Mesodermal cell (in vitro differentiated cells): Measurements from ENCODE around the gene FAM53B.

Experiments
- H3K27ac ChIP-seq: 2 replicates; pipeline ENCODE4 v1.7.0; 2013; ENCODE audit warnings: mild to moderate bottlenecking, low read depth, low read length, moderate library complexity; ENCODE audit not compliant: severe bottlenecking
- H3K36me3 ChIP-seq: 2 replicates; pipeline ENCODE4 v1.7.1; 2013; ENCODE audit warnings: mild to moderate bottlenecking, low read length, moderate library complexity; ENCODE audit not compliant: control insufficient read depth, insufficient read depth
- H3K4me1 ChIP-seq: one replicate; pipeline ENCODE4 v1.7.1; 2013; ENCODE audit warnings: mild to moderate bottlenecking, low read length; ENCODE audit not compliant: insufficient read depth, control insufficient read depth, poor library complexity, severe bottlenecking
- H3K4me3 ChIP-seq: 2 replicates; pipeline ENCODE4 v1.7.0; 2013; ENCODE audit warnings: low read length, control low read depth, mild to moderate bottlenecking; ENCODE audit not compliant: insufficient read depth, poor library complexity, severe bottlenecking; ENCODE audit errors: extremely low read depth
- H3K9me3 ChIP-seq: 2 replicates; pipeline ENCODE4 v1.7.1; 2013; ENCODE audit warnings: mild to moderate bottlenecking, low read length, moderate library complexity; ENCODE audit not compliant: control insufficient read depth
- WGBS, 2 experiments: methylation state at CpG; one replicate each; pipeline ENCODE4 v1.1.5; 2013; ENCODE audit warnings: missing lambda C conversion rate in 2 of 2; ENCODE audit not compliant: insufficient coverage in 2 of 2; 5-methylcytosine and 5-hydroxymethylcytosine counted together

FAM53B gene

DNA sequence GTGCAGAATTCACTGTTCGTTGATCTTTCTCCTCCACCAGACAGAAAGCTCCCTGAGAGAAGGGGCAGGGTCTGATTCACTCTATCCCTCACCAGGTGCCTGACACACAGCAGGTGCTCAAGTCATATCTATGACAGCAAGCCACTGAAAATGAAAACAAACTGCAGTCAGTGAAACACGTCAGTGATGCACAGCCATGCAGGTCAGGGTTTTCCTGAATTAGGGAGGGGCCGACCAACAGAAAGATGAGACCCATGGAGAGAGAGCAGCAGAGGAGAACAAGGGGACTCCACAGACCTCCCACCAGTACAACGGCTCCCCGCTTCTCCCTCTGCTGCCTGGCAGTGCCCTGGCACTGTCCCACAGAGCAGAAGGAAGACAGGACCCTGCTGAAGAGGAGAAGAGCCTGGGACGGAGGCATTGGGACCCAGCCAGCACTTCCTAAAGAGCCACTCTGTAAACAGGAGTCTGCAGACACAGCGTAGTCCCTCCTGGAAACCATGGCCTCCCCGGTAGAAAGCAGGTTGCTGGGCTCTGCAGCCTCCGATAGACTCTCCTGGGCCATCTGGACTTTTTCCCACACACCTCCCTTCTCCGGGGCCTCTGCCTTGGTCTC, 50.3 kb downstream of the FAM53B start:
- Histone ChIP-seq H3K4me1 (no peaks in the 10 kb centered on the region), H3K36me3 (peaks cover 35% of the 10 kb centered on the region), H3K4me3 (no peak overlapping the region), H3K27ac (no peak overlapping the region), H3K9me3 (no peaks in the 10 kb centered on the region)
- 74 to 85% methylated on average over 6 to 10 of the region's 10 CpGs for WGBS, 2 experiments

DNA sequence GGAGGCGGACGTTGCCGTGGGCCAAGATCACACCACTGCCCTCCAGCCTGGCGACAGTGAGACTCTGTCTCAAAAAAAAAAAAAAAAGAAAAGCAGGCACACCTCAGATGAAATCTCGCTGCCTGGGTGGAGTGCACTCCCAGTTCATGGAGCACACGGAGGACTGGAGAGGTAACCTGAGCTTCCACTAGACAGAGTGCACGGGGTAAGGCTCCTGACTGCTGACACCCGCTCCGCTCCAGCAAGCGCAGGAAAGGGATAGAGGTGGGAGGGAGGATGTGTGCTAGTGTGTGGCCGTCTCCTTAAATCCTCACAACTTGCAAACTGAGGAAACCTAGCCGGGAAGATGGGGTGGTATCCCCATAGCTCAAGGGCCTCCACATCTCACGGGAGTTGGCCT, 50.8 kb downstream of the FAM53B start:
- Histone ChIP-seq H3K36me3 (peaks cover 35% of the 10 kb centered on the region), H3K9me3 (no peaks in the 10 kb centered on the region)

DNA sequence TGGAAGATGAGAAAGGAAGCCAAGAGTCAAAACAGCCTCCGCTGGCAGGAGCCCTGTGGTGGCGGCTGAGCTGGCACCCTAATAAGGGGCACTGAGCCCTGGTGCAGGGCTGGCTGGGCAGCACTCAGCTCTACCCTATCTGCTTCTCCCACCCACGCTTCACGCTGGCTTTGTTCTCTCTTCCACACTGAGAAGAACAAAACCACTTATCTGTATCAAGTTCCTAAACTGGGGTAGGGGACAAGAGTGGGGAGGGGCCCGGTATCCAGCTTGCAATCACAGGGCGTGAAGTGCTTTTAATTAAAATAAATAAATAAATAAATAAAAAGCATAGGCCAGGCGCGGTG, 52.1 kb downstream of the FAM53B start:
- no peaks in the 10 kb centered on the region for H3K4me1 ChIP-seq
- H3K27ac ChIP-seq: no peak overlapping the region
- WGBS, 2 experiments: 84 to 92% methylated on average over 2 to 3 of the region's 8 CpGs
- no peaks in the 10 kb centered on the region for H3K9me3 ChIP-seq
- H3K4me3 ChIP-seq: no peak overlapping the region
- H3K36me3 ChIP-seq: peaks cover 35% of the 10 kb centered on the region

More for the DNA sequence above, 50.8 kb downstream of the FAM53B start:
- H3K27ac ChIP-seq: no peak overlapping the region
- WGBS, 2 experiments: 86 to 90% methylated on average over 8 to 12 of the region's 13 CpGs
- H3K4me3 ChIP-seq: no peak overlapping the region
- no peaks in the 10 kb centered on the region for H3K4me1 ChIP-seq

DNA sequence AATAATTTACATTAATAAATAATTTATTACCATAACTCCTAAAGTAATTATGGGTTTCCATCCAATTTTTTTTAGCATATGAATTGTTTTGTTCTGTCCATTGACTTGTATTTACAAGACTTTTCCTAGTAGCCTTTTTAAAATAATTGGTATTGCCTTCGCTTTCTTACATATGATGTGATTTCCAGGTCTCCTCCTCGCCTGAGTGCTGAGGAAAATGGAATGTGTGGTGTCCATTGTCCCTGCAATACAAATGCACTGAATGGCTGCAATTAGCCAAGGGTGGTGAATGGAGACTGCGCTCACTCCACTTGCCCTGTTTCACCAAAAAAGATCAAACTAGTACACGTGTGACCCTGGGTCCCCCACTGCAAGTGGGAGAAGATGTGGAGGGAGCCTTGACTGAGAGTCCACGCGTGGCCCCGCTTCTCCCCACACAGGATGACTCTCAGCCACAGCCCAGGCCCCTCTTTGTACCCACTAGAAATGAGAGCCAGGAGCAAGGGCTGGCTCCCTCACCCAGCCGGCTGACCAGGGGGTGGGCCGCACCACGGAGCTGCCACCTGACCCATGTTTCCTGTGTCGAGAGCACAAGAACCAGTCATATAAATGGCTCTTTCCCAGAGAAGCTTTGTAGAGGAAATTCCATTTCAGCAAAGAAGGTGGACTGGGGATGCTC, 52.6 kb downstream of the FAM53B start:
- Histone ChIP-seq H3K9me3 (no peaks in the 10 kb centered on the region), H3K4me3 (no peak overlapping the region), H3K4me1 (no peaks in the 10 kb centered on the region), H3K36me3 (peaks cover 30% of the 10 kb centered on the region), H3K27ac (no peak overlapping the region)
- WGBS, 2 experiments: 93 to 95% methylated on average over 4 to 9 of the region's 11 CpGs

DNA sequence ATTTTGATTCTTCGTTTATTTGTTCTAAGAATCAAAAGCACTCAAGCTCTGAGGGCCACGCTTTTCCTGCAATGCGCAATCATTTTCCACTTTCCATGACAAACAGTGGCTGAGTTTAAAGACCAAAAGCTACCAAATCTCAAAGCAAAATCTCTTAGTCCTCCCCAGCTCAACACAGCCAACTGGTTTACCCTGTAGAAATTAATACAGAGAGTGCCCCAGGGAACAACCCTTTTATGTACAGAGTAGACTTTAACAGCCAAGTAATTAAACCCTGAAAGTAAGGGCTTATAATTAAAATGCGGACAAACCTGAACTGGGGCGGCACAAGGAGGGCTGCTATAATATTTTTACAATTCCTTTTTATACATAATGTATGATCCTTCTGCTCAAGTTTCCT, 53.2 kb downstream of the FAM53B start:
- Histone ChIP-seq H3K9me3 (no peaks in the 10 kb centered on the region), H3K36me3 (peaks cover 26% of the 10 kb centered on the region), H3K27ac (no peak overlapping the region), H3K4me1 (no peaks in the 10 kb centered on the region), H3K4me3 (no peak overlapping the region)
- 88 to 93% methylated on average over 3 of the region's 5 CpGs for WGBS, 2 experiments

DNA sequence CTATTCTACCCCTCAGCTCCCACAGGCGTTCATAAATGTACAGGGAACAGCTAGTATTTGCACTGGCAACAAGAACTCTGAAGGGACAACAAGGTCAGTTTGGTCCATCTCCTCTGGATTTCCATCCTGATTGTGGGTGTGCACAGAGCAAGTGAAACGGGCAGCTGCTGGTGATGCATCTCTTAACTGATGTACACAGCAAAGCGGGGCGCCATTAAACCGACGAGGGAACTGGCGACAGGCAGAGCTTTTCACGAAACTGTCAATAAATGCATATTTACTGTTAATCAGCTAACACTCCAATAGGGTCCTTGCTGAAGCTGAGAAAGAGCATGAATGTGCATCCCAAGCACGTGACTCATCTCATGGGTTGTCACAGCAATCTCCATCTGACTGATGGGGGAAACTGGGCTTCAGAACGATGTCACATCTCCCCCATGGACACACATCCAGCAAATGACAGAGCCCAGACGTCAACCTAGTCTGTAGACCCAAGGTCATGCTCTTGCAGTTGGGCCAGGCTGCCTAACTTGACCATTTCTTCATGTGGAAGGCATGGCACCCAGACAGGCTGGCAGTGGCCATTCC, 54.2 kb downstream of the FAM53B start:
- Histone ChIP-seq H3K9me3 (no peaks in the 10 kb centered on the region), H3K4me1 (no peaks in the 10 kb centered on the region), H3K36me3 (peaks cover 23% of the 10 kb centered on the region), H3K4me3 (no peak overlapping the region), H3K27ac (no peak overlapping the region)
- WGBS, 2 experiments: 96% methylated on average over 8 to 10 of the region's 11 CpGs

DNA sequence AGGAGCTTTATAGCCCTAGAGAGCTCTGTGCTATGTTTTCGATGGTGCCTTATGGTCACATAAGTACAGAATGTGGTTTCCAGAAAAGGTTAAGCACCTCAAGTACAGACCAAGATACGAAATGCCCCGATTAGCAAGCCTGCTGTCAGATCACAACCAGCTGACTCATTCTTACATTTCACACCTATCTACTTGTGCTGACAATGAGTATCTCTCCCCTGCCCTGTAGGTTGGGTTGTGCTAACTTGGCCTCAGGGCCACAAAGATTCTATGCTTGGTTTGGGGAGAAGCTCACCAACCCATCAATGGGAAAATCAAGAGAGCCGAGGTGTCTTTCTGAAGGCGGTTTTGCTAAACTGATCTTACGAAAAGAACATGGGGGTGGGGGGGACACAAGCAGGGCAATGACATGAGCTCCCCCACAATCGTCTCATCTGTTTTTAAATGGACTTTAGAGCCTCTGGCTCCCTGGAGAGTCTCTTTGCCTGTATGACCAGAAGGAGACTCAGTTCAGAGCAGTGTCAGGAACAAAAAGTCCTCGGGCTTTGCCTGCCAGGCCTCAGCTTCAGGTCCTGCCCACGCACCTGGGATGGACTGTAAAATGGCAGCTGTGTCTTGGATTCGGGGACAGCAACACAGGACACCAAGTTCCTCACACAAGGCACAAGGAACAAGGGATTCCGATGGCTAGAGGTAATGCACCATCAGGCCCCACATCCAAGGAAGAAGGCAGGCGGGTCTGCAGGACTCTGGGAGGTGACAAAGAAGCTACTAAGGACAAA, 55.1 kb downstream of the FAM53B start:
- Histone ChIP-seq H3K4me3 (no peak overlapping the region), H3K9me3 (no peaks in the 10 kb centered on the region), H3K36me3 (peaks cover 19% of the 10 kb centered on the region), H3K4me1 (no peaks in the 10 kb centered on the region), H3K27ac (no peak overlapping the region)
- 90 to 94% methylated on average over 9 of the region's 12 CpGs for WGBS, 2 experiments

DNA sequence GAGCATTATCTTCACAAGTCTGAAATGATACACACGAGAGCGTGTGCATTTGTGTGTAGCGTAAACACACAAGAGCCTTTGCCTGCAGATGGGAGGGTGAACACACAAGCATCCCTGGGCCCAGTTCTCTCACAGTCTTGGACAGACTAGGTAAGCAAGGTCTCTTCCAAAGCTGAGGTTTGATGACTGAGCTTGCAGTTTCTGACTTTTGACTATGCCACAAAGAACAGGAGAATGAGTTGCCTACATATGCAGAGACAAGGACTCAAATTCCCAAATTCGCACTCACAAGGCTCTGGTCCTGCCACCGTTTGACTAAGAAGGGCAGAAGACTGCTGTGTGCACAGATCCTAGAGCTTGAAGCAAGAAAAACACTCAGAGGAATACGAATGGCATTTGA, 55.8 kb downstream of the FAM53B start:
- WGBS, 2 experiments: 94 to 100% methylated on average over 5 to 6 of the region's 6 CpGs
- peaks cover 19% of the 10 kb centered on the region for H3K36me3 ChIP-seq

DNA sequence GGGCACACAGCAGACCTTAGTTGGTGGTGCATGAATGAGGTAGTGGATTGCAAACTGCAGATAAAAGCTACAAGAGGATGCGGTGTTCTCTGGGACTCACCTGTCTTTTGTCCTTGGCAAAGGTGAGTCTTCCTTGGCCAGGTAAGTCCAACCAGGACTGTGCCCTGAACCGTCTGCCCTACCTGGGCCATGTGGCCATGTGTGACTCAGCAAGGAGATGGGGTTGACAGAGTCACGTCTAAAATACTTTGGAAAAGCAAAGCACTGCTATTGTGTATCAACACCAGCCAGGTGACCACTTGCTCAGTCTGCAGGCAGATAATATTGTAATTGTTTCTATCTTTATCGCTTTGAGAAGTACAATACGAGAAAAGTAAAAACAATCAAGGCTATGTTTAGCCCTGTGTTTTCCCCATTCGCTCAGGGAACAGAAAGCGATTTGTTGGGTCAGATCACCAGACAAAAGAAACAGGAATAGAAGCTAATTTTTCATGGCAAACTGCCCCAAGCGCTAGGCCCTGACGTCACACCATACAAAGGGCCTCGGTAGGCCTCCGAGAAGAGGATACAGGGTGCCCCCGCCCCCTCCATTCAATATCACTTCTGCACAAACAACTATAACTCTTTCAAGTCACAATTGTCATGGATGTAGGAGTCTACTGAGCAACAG, 57.3 kb downstream of the FAM53B start:
- H3K4me3 ChIP-seq: no peak overlapping the region
- H3K9me3 ChIP-seq: no peaks in the 10 kb centered on the region
- WGBS, 2 experiments: 95 to 99% methylated on average over 9 to 11 of the region's 12 CpGs
- H3K27ac ChIP-seq: no peak overlapping the region
- H3K4me1 ChIP-seq: no peaks in the 10 kb centered on the region
- peaks cover 27% of the 10 kb centered on the region for H3K36me3 ChIP-seq

More for the DNA sequence above, 55.8 kb downstream of the FAM53B start:
- Histone ChIP-seq H3K4me1 (no peaks in the 10 kb centered on the region), H3K27ac (no peak overlapping the region), H3K4me3 (no peak overlapping the region), H3K9me3 (no peaks in the 10 kb centered on the region)

DNA sequence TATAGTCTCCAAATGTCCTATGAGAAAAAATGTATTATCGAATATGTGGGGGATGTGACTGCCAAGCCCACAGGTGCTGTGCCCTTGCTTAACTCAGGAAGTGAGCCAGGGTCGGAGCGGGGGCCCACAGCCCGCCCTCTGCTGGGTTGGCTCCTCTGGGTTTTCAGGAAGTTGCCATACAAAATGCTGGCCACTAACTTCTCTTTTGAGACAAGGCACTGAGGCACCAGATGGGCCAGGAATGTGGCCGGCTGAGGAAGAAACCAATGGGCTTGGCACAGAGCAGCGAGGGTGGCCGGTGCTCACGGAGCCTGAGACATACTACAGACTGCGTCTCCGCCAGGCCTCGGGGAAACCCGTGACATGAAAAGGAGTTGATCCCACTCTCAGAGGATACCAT, 58.9 kb downstream of the FAM53B start:
- no peaks in the 10 kb centered on the region for H3K9me3 ChIP-seq
- no peak overlapping the region for H3K4me3 ChIP-seq
- no peak overlapping the region for H3K27ac ChIP-seq
- 90 to 96% methylated on average over 9 to 11 of the region's 12 CpGs for WGBS, 2 experiments
- no peaks in the 10 kb centered on the region for H3K4me1 ChIP-seq
- H3K36me3 ChIP-seq: peaks cover 34% of the 10 kb centered on the region
